Liver (tissue), 5 donors: ENCODE results near the gene CRADD. TPM values are rescaled to one million over a fixed set of nuclear protein-coding genes. Genes with fewer than 3 reads are reported as not detected.

ENCODE experiments used
- polyA plus RNA-seq, 2 donors: library from polyadenylated mRNA; stranded (reverse) in 1 of 2; unstranded in 1 of 2; fragments of 200-250 nt in 1 of 2; fragments of >200 nt in 1 of 2; fragmentation: Nextera tagmentation in 1 of 2; extraction: Ambion mirVana in 1 of 2; gene quantifications; one replicate each; pipeline versions ENCODE4 v1.2.1 to v1.2.3, GENCODE V29; 2013 to 2015
- small RNA-seq: library from RNA; depleted of rRNA; stranded (forward); fragments of <200 nt; gene quantifications from one replicate; pipeline ENCODE3, GENCODE V24; 2014
- total RNA-seq, 2 donors: library from RNA; depleted of rRNA; stranded (reverse); fragments of >200 nt; gene quantifications; one replicate each; pipeline ENCODE4 v1.2.3, GENCODE V29; 2014
- donor health status: healthy.
- donor health status: healthy.
- donor health status: healthy.

The CRADD gene
- total and polyA plus RNA-seq, 4 donors: 19.4 to 48.9 (median 29.6) TPM

Small RNA genes lying within 50 kb of the gene (small RNA-seq; reads per million reads assigned to genes)
- not detected for gene RN7SL630P

Other genes with a start within 250 kb of the CRADD start
- gene UBE2N, start 235.4 kb upstream of the CRADD start, total RNA-seq: 10 to 100 TPM; 13.9 to 63.7 TPM
- 10 to 100 TPM; 24.7 to 40.4 TPM for gene UBE2N, start 235.4 kb upstream of the CRADD start, polyA plus RNA-seq
- 10 to 100 TPM; 32.5 to 34.1 TPM for gene MRPL42, start 209.9 kb upstream of the CRADD start, total RNA-seq
- gene MRPL42, start 209.9 kb upstream of the CRADD start, polyA plus RNA-seq: 10 to 100 TPM; 20.4 to 38.8 TPM
- gene SOCS2, start 104.7 kb upstream of the CRADD start, total RNA-seq: 10 to 100 TPM; 22.7 to 66.3 TPM
- 10 to 100 TPM in 1 of 2 donors, 1 to 10 TPM in 1; 7.0 to 46.1 TPM for gene SOCS2, start 104.7 kb upstream of the CRADD start, polyA plus RNA-seq